Stimulated activated naive CD8-positive, alpha-beta T cell treated with anti-CD3 and anti-CD28 coated beads, Interleukin-15, Interleukin-2, amounts not matched to agents 100 ng/mL and 50 ng/mL, for 24 hours (primary cell): ENCODE measurements around the gene PPP1R12C.

Experiments
- H3K27ac Mint-ChIP-seq: one replicate; pipeline ENCODE4 v1.8.0; 2021; ENCODE audit warnings: mild to moderate bottlenecking, mixed read lengths
- H3K27me3 Mint-ChIP-seq: one replicate; pipeline ENCODE4 v1.8.0; 2021; ENCODE audit warnings: mixed read lengths
- H3K36me3 Mint-ChIP-seq: one replicate; pipeline ENCODE4 v1.8.0; 2021; ENCODE audit warnings: low read depth, mixed read lengths
- H3K4me1 Mint-ChIP-seq: one replicate; pipeline ENCODE4 v1.8.0; 2021; ENCODE audit warnings: low read depth, mixed read lengths
- H3K4me3 Mint-ChIP-seq: one replicate; pipeline ENCODE4 v1.8.0; 2021; ENCODE audit warnings: mild to moderate bottlenecking, mixed read lengths
- H3K9me3 Mint-ChIP-seq: one replicate; pipeline ENCODE4 v1.8.0; 2021; ENCODE audit warnings: mixed read lengths

PPP1R12C gene

GRCh38 chr19:55044286-55044685 is 73.2 kb downstream of the PPP1R12C start:
- Mint-ChIP-seq H3K4me3 (no peak overlapping the region), H3K27me3 (no peaks in the 10 kb centered on the region), H3K27ac (no peak overlapping the region), H3K36me3 (peaks cover 38% of the 10 kb centered on the region), H3K4me1 (peaks cover 20% of the 10 kb centered on the region), H3K9me3 (no peaks in the 10 kb centered on the region)

- Mint-ChIP-seq H3K9me3 (no peaks in the 10 kb centered on the region), H3K27me3 (no peaks in the 10 kb centered on the region), H3K4me3 (peak overlapping the region; percentile 69), H3K36me3 (peaks cover 26% of the 10 kb centered on the region), H3K4me1 (peaks cover 20% of the 10 kb centered on the region), H3K27ac (peak overlapping the region; percentile 85)
These were observed 74.7 kb downstream of the PPP1R12C start for GRCh38 chr19:55042688-55043087.

GRCh38 chr19:55042344-55042678 is 75.1 kb downstream of the PPP1R12C start:
- peaks cover 20% of the 10 kb centered on the region for H3K4me1 Mint-ChIP-seq
- peaks cover 26% of the 10 kb centered on the region for H3K36me3 Mint-ChIP-seq
- H3K4me3 Mint-ChIP-seq, result peak overlapping the region; percentile 69
- peak overlapping the region; percentile 85 for H3K27ac Mint-ChIP-seq
- H3K9me3 Mint-ChIP-seq, result no peaks in the 10 kb centered on the region
- H3K27me3 Mint-ChIP-seq, result no peaks in the 10 kb centered on the region

- Mint-ChIP-seq H3K4me3 (peak overlapping the region; percentile 69), H3K27ac (peak overlapping the region; percentile 85), H3K36me3 (peaks cover 26% of the 10 kb centered on the region), H3K9me3 (no peaks in the 10 kb centered on the region), H3K27me3 (no peaks in the 10 kb centered on the region), H3K4me1 (peaks cover 20% of the 10 kb centered on the region)
These were observed 75.7 kb downstream of the PPP1R12C start for GRCh38 chr19:55041627-55042343.

- H3K27me3 Mint-ChIP-seq, result no peaks in the 10 kb centered on the region
- no peak overlapping the region for H3K4me3 Mint-ChIP-seq
- peak overlapping the region; percentile 85 for H3K27ac Mint-ChIP-seq
- H3K36me3 Mint-ChIP-seq, result peaks cover 26% of the 10 kb centered on the region
- peaks cover 20% of the 10 kb centered on the region for H3K4me1 Mint-ChIP-seq
- H3K9me3 Mint-ChIP-seq, result no peaks in the 10 kb centered on the region
These were observed 76.2 kb downstream of the PPP1R12C start for GRCh38 chr19:55041244-55041626.
